SHP77 (cell line): Measurements from ENCODE around the gene PRRT2.
"Not testable (repeated sequence)": the region's sequence is repeated elsewhere in the genome, so short reads cannot be mapped to it uniquely, and the experiment has no call there.

Experiments used
- DNase-seq, 2 experiments: peaks; one replicate each; lab custom pipeline; 2025; lab: John Stamatoyannopoulos, UW

The PRRT2 gene

DNA sequence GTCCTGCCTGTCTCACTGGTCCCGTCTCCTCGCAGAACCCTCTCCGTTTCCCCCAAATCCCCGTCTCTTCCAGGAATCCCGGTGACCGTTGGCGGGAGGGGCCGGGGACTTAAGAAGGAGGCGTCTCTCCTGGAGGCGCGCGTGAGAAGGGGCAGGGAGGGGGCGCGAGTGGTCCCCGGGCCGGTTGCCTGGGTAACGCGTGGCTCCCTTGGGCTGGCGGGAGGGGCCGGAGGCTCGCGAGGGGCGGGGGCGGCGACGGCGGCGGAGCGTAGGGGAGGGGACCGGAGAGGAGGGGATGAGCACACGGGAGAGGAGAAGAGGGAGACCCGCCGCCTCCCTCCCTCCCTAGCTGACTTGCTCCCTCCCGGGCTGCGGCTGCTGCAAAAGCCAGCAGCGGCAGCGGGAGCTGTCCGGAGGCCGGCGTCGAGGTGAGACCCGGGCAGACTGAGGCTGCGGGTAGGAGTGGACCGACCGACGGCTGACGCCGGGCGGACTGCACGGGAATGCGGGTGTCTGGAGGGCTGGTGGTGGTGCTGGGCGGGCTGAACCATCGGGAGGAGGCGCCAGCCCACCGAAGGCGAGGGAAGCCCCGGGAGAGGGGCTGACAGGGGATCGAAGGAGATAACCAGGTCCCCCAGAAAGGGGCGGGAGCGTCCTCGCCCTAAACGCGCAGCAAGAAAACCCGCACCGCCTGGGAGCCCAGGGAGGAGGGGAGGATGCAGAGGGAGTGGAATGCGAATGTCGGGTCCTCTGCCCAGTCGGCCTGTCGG lies at the start of gene PRRT2:
TSS of gene PRRT2 (plus strand) at position 298 of the 770 bp plus-strand sequence. CDS start 862 bp downstream, outside the sequence.
- peak; percentile 24 to 31 for DNase-seq

DNA sequence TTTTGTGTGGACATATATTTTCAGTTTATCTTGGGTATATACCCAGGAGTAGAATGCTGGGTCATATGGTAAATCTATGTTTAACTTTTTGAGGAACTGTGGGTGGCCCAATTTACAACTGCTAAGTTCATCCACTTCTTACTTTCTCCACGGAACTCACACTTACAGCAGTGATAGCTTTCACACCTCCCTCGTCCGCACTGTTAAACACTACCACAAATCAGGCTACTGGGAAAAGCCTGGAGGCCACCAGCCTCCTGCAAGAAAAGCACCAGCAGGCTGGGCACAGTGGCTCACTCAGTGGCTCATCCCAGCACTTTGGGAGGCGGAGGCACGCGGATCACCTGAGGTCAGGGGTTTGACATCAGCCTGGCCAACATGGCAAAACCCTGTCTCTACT lies 48.7 kb upstream of the PRRT2 start:
- no peak for DNase-seq

DNA sequence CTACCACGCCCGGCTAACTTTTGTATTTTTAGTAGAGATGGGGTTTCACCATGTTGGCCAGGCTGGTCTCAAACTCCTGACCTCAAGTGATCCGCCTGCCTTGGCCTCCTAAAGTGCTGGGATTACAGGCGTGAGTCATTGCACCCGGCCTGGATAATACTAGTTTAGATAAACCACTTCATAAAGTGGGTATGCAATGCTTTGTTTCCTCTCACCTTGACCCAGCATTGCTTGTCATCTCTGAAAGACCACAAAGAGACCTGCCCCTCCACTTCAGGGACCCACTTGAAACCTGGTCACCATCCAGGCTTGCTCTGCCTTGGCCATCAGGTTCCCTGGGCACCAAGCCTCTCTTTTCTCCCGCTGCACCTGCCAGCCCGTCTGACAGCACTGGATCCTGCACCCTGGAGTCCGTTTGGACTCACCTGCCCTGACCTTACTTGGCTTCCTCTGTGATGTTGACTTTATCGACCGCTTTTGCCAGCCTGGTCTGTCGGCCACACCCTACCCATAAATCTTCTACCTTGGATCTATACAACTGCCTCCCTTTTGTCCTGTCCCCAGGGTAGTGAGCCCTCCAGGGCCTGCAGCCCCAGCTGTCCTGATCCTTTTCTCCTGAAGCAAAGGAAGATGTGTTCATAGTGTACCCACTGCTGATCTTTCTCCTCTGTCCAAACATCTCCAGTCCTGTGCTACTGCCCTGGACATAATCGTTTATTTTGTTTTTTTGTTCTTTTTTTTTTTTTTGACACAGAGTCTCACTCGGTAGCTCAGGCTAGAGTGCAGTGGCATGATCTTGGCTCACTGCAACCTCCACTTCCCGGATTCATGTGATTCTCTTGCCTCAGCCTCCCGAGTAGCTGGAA lies 46.6 kb upstream of the PRRT2 start:
- peak; percentile 97 to 99 for DNase-seq

DNA sequence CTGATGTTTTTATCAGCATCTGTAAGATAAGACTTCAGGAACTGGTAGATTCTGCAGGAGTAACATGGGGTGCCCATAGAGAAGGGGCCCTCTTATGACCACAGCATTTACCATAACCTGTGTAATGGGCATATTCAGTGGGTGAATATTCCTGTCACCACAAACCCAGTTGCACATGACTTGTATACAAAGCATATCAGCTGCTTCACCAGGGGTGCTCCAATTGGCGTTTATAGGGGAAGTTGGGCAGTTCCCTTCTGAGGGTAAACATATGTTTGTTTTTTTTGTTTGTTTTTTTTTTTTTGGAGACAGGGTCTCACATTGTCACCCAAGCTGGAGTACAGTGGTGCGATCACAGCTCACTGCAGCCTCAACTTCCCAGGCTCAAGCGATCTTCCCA lies 45.4 kb upstream of the PRRT2 start:
- DNase-seq, result no peak

DNA sequence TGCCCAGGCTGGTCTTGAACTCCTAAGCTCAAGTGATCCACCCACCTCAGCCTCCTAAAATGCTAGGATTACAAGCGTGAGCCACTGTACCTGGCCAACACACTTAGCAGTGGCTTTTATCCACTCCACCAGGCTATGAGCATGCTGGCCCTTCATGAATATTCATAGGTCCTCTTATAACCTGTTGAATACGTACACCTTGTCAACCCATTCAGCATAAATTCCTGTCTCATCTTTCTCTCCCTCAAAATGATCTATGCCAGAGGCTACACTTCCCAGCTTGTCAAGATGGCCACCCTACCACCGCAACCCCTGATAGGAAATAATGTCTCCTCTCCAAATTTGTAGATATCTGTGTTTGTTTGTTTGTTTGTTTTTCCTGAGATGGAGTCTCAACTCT lies 44.9 kb upstream of the PRRT2 start:
- no peak for DNase-seq

DNA sequence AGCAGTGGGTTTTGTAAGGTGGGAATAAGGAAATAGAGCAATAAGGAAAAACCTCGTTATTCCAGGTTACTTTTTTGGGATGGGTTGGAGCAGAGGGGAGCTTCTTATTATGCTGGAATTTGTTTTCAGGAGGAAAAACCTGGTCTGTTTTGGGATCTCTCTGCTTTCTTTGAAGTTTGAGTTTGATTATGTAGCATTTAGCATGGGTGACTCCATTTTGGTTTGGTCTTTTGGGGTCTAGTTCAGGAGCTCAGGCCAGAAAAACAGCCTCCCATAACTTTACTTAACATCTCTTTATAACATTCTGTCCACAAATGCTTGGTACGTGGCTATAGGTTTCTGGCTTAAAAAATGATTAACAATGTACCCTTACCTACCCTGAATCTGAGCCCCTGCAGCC lies 42.5 kb upstream of the PRRT2 start:
- no peak for DNase-seq

DNA sequence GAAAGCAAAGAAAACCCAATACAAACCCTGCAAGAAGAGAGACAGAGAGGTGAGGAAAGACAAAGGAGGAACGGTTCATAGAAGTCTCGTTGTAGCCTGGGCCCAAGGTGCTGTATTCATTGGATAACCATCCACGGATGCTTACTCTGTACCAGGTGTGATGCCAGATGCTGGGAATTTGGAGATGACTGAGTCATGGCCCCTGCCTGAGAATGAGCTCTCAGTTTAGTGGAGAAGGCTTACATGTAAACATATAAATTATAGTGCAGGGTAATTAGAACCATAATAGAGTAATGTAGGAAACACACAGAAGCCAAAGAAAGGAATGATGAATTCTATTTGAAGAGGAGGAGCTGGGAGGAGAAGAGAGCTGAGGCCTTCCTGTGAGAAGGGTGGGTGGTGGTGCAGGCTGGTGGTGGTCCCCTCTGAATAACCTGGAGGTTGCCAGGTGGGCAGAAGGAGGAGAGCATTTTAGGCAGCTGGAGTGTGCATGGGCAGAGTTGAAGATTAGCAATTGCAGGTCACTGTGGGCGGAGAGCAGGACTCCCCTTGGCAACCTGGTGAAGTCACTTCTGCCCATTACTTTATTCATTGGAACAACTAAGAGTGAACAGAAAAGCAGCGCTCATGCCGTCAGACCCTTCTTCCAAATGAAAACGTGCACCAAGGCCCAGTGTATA lies 41.6 kb upstream of the PRRT2 start:
- no peak for DNase-seq

DNA sequence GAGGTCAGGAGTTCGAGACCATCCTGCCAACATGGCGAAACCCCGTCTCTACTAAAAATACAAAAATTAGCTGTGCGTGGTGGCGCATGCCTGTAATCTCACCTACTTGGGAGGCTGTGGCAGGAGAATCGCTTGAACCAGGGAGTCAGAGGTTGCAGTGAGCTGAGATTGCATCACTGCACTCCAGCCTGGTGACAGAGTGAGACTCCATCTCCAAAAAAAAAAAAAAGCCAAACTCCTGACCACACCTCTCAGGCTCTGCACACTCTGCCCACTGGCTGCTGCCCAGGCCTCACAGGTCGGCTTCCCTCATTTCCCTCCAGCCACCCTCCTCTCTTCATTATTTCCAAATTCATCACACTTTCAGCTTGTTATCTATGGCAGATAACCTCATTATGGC lies 39.7 kb upstream of the PRRT2 start:
- DNase-seq, result not testable (repeated sequence)

DNA sequence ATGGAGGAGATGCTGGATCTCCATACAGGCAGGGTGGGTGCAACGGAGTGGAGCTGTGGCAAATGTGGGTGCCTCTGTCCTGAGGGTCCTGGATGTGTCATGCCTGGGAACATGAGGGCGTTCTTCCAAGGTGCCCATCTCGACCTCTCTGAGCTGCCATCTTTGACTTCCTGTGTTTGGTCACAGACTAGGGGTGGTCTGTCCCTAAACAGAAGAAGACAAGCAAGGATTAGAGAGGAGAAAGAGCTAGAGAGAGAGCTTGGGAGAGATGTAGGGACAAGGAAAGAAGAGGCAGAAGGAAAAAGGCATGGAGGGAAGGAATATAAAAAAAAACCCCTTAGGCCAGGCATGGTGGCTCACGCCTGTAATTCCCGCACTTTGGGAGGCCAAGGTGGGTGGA lies 37.3 kb upstream of the PRRT2 start:
- DNase-seq, result no peak

DNA sequence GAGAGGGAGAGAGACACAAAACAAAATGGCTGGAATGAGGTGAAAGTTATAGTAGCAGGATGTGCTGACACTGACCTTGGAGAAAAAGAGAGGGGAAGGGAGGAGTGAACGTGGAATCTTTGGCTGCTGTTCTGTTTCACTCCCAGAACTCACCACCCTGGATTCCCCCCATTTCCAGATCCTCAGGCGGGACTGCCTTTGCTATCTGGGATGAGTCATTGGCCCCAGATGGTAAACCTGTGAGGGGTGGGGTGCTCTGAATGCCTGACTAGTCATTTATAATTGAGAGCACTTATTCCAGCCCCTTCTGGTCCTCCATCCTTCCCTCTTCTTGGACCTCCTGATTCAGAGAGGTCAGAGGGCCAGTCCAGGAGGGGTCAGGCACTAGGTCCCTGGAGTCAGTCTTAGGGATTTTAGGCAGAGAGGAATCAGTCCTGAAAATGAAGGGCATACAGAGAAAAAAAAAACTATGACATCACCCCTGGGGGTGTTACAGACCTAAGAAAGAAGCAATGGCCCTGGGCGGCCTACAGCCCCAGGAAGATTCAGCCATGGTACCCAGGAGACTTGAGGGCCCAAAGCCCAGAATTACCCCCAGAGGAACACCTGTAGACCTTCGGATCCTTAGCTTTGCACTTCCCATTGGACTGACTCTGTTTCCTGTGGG lies 36.1 kb upstream of the PRRT2 start:
- DNase-seq, result no peak

DNA sequence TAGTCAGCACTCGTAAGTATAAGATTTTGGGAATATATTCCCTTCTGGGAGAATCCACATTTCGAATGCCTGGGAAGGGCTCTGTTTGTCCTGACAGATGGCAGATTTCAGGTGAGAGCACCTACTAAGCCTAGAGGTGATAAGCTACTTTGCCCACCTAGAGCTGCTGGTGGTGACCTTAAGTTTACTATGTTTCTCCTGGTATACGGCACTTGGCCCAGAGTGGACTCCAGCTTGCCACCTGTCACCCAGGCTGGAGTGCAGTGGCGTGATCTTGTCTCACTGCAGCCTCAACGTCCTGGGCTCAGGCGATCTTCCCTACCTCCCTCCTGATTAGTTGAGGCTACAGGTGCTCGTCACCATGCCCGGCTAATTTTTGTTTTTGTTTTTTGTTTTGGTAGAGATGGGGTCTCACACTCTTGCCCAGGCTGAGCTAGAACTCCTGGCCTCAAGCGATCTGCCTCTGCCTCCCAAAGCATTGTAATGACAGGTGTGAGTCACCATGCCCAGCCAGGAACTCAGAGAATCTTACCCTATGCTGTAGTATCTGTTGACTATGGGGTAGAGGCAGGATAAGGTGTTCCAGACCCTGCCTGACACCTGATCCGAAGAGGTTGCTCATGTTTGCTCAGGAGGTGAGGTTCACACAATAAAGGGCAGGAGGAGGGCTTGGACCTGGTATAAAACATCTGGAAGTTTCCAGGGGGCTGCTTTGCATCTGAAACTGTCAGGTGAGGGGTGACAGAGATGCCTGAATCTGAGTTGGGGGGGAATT lies 34.2 kb upstream of the PRRT2 start, which contains the start of gene ZG16:
TSS of gene ZG16 (plus strand) at position 681 of the 775 bp plus-strand sequence. CDS start 1,011 bp downstream, outside the sequence.
- DNase-seq, result no peak

DNA sequence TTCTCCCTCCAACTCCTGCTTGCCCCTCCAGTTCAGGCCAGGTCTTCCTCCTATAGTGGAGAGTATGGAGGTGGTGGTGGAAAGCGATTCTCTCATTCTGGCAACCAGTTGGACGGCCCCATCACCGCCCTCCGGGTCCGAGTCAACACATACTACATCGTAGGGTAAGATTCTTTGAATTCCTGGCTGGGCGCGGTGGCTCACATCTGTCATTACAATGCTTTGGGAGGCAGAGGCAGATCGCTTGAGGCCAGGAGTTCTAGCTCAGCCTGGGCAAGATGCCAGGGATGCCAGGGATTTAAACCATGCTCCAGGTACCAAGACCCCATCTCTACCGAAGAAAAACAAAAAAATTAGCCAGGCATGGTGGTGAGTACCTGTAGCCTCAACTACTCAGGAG lies 32.5 kb upstream of the PRRT2 start:
- DNase-seq, result no peak

DNA sequence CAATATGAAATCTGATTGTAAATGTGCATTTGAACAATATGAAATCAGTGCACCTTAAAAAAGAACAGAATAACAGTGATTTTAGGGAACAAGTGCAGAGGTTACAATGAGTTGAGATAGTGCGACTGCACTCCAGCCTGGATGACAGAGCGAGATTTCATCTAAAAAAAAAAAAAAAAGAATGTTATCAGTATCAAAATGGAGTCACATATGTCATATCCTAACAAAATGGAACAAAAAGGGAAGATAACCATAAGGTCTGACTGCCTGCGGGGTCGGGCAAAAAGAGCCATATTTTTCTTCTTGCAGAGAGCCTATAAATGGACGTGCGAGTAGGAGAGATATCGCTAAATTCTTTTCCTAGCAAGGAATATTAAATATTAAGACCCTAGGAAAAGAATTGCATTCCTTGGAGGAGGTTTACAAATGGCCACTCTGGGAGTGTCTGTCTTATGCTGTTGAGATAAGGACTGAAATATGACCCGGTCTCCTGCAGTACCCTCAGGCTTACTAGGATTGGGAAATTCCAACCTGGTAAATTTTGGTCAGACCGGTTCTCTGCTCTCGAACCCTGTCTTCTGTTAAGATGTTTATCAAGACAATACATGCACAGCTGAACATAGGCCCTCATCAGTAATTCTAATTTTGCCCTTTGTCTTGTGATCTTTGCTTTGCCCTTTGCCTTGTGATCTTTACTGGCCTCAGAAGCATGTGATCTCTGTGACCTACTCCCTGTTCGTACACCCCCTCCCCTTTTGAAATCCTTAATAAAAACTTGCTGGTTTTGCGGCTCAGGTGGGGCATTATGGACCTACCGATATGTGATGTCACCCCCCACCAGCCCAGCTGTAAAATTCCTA lies 28.7 kb upstream of the PRRT2 start:
- not testable (repeated sequence) for DNase-seq

DNA sequence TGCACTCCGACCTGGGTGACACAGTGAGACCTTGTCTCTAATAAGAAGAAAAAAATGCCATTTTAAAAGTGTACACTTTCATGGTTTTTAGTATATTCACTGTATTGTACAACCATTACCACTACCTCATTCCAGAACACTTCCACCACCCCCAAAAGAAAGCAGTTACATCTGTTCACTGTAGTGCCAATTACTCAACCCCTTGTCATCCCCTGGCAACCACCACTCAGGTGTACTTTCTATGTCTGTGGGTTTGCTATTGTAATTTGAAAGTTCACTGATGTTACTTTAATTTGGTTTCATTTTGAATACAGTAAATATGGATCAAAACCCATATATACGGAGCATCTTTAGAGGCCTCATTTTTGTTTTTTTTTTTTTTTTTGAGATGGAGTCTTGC lies 27.8 kb upstream of the PRRT2 start:
- no peak for DNase-seq

DNA sequence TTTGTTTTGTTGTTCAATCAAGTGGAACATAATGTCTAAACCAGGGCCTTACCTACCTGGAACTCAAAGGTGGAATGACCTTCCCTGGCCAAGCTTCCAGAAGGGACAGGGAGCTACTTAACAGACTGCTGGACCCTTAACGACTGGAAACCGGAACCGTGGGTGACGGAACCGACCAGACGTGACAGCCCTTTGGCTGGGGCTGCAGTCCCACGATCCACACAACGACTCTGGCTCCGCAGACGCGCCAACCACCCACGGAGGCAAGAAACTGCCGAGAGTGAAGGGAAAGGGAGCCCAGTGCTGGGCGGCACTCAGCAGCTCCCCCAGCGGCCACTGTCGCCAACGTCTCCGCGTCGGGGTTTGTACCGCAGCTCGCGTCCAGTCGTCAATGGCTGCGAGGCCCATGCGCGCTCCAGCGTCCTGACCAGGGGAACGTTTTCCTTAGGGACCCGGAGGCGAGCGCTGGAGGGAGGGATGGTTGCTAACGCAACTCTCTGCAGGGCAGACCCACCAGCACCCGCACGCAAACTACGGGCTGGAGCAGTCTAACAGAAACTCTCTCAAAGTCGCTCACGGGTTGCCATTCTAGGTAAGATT lies 27.0 kb upstream of the PRRT2 start:
- DNase-seq, result no peak

DNA sequence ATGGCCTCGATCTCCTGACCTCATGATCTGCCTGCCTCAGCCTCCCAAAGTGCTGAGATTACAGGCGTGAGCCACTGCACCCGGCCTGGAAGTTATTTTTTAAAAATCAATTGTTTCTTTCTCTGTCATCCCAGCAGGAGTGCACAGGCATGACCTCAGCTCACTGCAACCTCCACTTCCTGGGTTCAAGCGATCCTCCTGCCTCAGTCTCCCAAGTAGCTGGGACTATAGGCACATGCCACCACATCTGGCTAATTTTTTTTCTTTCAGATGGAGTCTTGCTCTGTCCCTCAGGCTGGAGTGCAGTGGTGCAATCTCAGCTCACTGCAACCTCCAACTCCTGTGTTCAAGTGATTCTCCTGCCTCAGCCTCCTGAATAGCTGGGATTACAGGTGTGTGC lies 24.8 kb upstream of the PRRT2 start:
- not testable (repeated sequence) for DNase-seq

DNA sequence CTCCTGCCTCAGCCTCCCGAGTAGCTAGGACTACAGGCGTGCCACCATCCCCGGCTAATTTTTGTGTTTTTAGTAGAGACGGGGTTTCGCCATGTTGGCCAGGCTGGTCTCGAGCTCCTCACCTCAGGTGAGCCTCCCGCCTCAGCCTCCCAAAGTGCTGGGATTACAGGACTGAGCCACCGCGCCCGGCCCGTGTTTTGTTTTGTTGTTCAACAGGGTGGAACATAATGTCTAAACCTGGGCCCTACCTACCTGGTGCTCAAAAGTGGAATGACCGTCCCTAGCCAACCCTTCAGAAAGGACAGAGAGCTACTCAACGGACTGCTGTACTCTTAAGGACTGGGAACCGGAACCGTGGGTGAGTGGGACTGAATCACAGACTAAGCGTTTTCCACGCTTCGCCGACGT lies 22.2 kb upstream of the PRRT2 start:
- DNase-seq, result peak in 1 of 2 experiments; percentile 49

DNA sequence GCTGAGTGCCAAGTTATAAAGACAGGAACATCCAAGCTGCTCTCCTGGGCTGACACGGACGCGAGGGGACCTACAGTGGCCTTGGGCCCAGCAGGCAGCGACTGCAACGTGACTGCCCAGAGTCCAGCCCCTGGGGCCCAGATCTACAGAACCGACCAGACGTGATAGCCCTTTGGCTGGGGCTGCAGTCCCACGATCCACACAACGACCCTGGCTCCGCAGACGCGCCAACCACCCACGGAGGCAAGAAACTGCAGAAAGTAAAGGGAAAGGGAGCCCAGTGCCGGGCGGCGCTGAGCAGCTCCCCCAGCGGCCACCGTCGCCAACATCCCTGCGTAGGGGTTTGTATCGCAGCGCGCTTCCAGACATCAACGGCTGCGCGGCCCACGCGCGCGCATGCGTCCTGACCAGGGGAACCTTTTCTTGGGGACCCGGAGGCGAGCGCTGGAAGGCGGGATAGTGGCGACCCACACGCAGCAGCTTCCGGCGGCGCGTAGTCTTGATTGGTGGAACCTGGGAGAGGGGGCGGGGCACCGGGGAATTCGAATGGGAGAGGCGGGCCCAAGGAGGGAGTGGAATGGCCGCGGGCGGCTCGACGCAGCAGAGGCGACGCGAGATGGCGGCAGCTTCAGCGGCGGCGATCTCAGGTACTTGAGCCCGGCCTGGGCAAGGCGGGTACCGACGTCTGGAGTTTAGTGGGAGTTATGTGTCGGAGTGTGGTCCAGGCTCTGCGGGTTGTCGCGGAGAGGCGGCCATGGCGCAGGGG lies 21.6 kb upstream of the PRRT2 start, which contains the start of gene KIF22:
TSS of gene KIF22 (plus strand) at position 569 of the 766 bp plus-strand sequence. CDS start at position 578, 9 bp downstream.
- DNase-seq, result peak; percentile 99
